ENCODE data around the gene AVPI1.
A peak's percentile ranks its signal among the peaks of the same experiment; 100 is the strongest.
"Not testable (repeated sequence)": the region's sequence is repeated elsewhere in the genome, so short reads cannot be mapped to it uniquely, and the experiment has no call there.

Gene AVPI1

GRCh38 chr10:97711640-97712572 lies 24.9 kb upstream of the AVPI1 start:
- no peak for DNase-seq

GRCh38 chr10:97708976-97709946 lies 22.2 kb upstream of the AVPI1 start:
- peak; percentile 72 for DNase-seq

GRCh38 chr10:97708167-97708566 lies 21.1 kb upstream of the AVPI1 start:
- DNase-seq, result no peak

- no peak for DNase-seq
These were observed 20.3 kb upstream of the AVPI1 start for GRCh38 chr10:97707134-97707861.

GRCh38 chr10:97705006-97705670 lies 18.1 kb upstream of the AVPI1 start:
- no peak for DNase-seq

- no peak for DNase-seq
These were observed 17.3 kb upstream of the AVPI1 start for GRCh38 chr10:97704341-97704740.

- no peak for DNase-seq
These were observed 16.5 kb upstream of the AVPI1 start for GRCh38 chr10:97703398-97704067.

GRCh38 chr10:97701438-97702069 lies 14.5 kb upstream of the AVPI1 start:
- DNase-seq, result no peak

- DNase-seq, result not testable (repeated sequence)
These were observed 11.1 kb upstream of the AVPI1 start for GRCh38 chr10:97698072-97698655.

GRCh38 chr10:97690133-97690532 lies 3.1 kb upstream of the AVPI1 start:
- no peak for DNase-seq

GRCh38 chr10:97689559-97690020 lies 2.5 kb upstream of the AVPI1 start:
- no peak for DNase-seq

GRCh38 chr10:97687785-97688781 lies 1.0 kb upstream of the AVPI1 start:
- no peak for DNase-seq

- peak; percentile 62 for DNase-seq
These were observed 610 bp downstream of the AVPI1 start for GRCh38 chr10:97686301-97686961.

- no peak for DNase-seq
These were observed 1.6 kb downstream of the AVPI1 start for GRCh38 chr10:97685395-97685958.

- DNase-seq, result no peak
These were observed 2.1 kb downstream of the AVPI1 start for GRCh38 chr10:97684866-97685394.

GRCh38 chr10:97684368-97684713 lies 2.7 kb downstream of the AVPI1 start:
- not testable (repeated sequence) for DNase-seq

- no peak for DNase-seq
These were observed 3.3 kb downstream of the AVPI1 start for GRCh38 chr10:97683556-97684367.
